Neural progenitor cell (in vitro differentiated cells): ENCODE results near the gene TSHZ2. TPM values are rescaled to one million over a fixed set of nuclear protein-coding genes. Genes with fewer than 3 reads are reported as not detected.

ENCODE experiments used
- DNase-seq: peaks from one replicate; pipeline ENCODE4 v3.0.0-alpha.2; 2016; ENCODE audit warnings: low spot score
- H2AFZ ChIP-seq: fragments of 200-600 bp; sonication (generic); replicated peaks from 2 replicates; pipeline ENCODE4 v1.6.1; 2016; ENCODE audit warnings: antibody characterized with exemption
- H3F3A ChIP-seq: fragments of 200-600 bp; sonication (generic); 2 replicates; pipeline ENCODE4 v1.6.1; 2016; ENCODE audit warnings: antibody characterized with exemption, low read depth
- H3K27ac ChIP-seq: fragments of 200-600 bp; sonication (generic); 2 replicates; pipeline ENCODE4 v1.5.1; 2016; ENCODE audit warnings: mild to moderate bottlenecking
- H3K27me3 ChIP-seq: fragments of 200-600 bp; sonication (generic); 2 replicates; pipeline ENCODE4 v1.6.1; 2016; ENCODE audit warnings: mild to moderate bottlenecking, moderate library complexity
- H3K36me3 ChIP-seq: fragments of 200-600 bp; sonication (generic); 2 replicates; pipeline ENCODE4 v1.5.1; 2016
- H3K4me1 ChIP-seq: fragments of 200-600 bp; sonication (generic); 2 replicates; pipeline ENCODE4 v1.6.1; 2016; ENCODE audit warnings: mixed run types
- H3K4me2 ChIP-seq: fragments of 200-600 bp; sonication (generic); 2 replicates; pipeline ENCODE4 v1.6.1; 2016
- H3K4me3 ChIP-seq: fragments of 200-600 bp; sonication (generic); 2 replicates; pipeline ENCODE4 v1.5.1; 2016
- H3K79me2 ChIP-seq: fragments of 200-600 bp; sonication (generic); 2 replicates; pipeline ENCODE4 v1.6.1; 2016; ENCODE audit warnings: low read depth
- H3K9ac ChIP-seq: fragments of 200-600 bp; sonication (generic); 2 replicates; pipeline ENCODE4 v1.6.1; 2016
- H3K9me3 ChIP-seq: fragments of 200-600 bp; sonication (generic); 2 replicates; pipeline ENCODE4 v1.5.1; 2016; ENCODE audit warnings: low read depth
- H4K20me1 ChIP-seq: fragments of 200-600 bp; sonication (generic); 2 replicates; pipeline ENCODE4 v1.6.1; 2016; ENCODE audit warnings: low read depth
- H3K27ac Mint-ChIP-seq: 3 replicates; pipeline ENCODE4 v1.8.0; 2021; ENCODE audit warnings: mixed read lengths
- H3K27me3 Mint-ChIP-seq: 2 replicates; pipeline ENCODE4 v1.8.0; 2022; ENCODE audit warnings: low read depth, mild to moderate bottlenecking, inconsistent platforms, moderate library complexity, mixed read lengths; ENCODE audit not compliant: insufficient read depth
- H3K36me3 Mint-ChIP-seq: 3 replicates; pipeline ENCODE4 v1.8.0; 2021; ENCODE audit warnings: mixed read lengths
- H3K4me1 Mint-ChIP-seq: 3 replicates; pipeline ENCODE4 v1.8.0; 2021; ENCODE audit warnings: mixed read lengths
- H3K4me3 Mint-ChIP-seq: 3 replicates; pipeline ENCODE4 v1.8.0; 2021; ENCODE audit warnings: mild to moderate bottlenecking, moderate library complexity, mixed read lengths
- H3K9me3 Mint-ChIP-seq: 3 replicates; pipeline ENCODE4 v1.8.0; 2020; ENCODE audit warnings: mixed read lengths
- EZH2 ChIP-seq: fragments of 200-600 bp; sonication (generic); IDR thresholded peaks from 2 replicates; pipeline ENCODE4 v1.6.1; 2017; ENCODE audit warnings: antibody characterized with exemption, mild to moderate bottlenecking, moderate library complexity
- EZH2phosphoT487 ChIP-seq: fragments of 200-600 bp; sonication (generic); IDR thresholded peaks from 2 replicates; pipeline ENCODE4 v1.6.1; 2017; ENCODE audit warnings: antibody characterized with exemption
- total RNA-seq: library from RNA; depleted of rRNA; stranded (reverse); fragments of >200 nt; gene quantifications from 2 replicates; pipeline ENCODE4 v1.2.3, GENCODE V29; 2015; ENCODE audit warnings: low replicate concordance
- TF ChIP-seq, protein P1 (sequence below): fragments of 200-600 bp; sonication (generic); IDR thresholded peaks from 2 replicates; pipeline ENCODE4 v1.5.1; 2017; ENCODE audit warnings: antibody characterized with exemption, mild to moderate bottlenecking

The TSHZ2 gene
- total RNA-seq, 1 donor from 2014 or later: 1.8 TPM

DNA sequence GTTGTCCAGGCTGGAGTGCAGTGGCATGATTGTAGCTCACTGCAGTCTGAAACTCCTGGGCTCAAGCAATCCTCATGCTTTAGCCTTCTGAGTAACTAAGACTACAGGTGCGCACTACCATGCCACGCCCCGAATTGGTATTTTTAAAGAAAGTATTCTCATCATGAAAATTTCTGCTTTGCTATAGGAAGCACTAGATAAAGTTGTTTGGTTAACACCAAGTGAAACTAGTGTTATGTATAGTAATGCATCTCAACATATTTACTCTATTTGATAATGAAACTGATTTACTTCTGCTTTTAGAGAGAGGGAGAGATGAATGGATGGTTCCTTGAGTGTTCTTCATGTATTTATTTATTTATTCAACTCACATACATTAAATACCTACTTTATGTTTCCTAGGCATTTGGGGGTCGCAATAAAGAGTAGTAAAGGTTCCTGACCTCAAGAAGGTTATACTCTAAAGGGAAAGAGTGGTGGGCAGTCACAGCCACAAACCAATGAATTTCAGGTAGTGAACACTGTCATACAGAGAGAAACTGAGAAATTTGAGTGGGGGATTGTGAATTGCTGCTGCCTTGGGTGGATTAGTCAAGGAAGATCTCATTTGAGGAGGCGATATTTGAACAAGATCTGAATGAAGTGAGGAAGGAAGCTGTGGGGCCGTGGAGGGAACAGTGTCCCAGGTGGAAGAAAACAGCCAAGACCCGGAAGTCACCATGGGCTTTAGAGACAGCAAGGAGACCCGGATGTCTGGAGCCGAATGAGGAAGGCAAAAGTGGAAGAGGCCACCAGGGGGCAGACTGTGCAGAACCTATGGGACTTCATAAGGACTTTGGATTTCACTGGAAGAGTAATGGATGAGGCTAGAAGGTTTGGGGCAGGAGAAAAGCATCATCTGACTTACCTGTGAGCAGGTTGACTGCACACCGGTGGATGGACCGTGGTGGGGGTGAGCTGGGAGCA lies 185.6 kb downstream of the TSHZ2 start:
- peak; percentile 72 for DNase-seq
- Histone ChIP-seq H2AFZ (no peak overlapping the region), H3K9me3 (no peaks in the 10 kb centered on the region), H3K4me1 (peaks cover 10% of the 10 kb centered on the region), H3K4me2 (no peak overlapping the region), H3K27me3 (no peaks in the 10 kb centered on the region), H3K36me3 (no peaks in the 10 kb centered on the region), H3K79me2 (no peaks in the 10 kb centered on the region), H3K27ac (no peak overlapping the region), H3K4me3 (no peak overlapping the region), H3F3A (no peaks in the 10 kb centered on the region), H3K9ac (no peak overlapping the region), H4K20me1 (no peaks in the 10 kb centered on the region)
- Mint-ChIP-seq H3K4me3 (no peak overlapping the region), H3K4me1 (peaks cover 6% of the 10 kb centered on the region), H3K27ac (no peak overlapping the region), H3K36me3 (no peaks in the 10 kb centered on the region), H3K9me3 (no peaks in the 10 kb centered on the region), H3K27me3 (peaks cover 5% of the 10 kb centered on the region)
- TF ChIP-seq EZH2 (no peak), EZH2phosphoT487 (no peak)
- TF ChIP-seq, protein P1, sequence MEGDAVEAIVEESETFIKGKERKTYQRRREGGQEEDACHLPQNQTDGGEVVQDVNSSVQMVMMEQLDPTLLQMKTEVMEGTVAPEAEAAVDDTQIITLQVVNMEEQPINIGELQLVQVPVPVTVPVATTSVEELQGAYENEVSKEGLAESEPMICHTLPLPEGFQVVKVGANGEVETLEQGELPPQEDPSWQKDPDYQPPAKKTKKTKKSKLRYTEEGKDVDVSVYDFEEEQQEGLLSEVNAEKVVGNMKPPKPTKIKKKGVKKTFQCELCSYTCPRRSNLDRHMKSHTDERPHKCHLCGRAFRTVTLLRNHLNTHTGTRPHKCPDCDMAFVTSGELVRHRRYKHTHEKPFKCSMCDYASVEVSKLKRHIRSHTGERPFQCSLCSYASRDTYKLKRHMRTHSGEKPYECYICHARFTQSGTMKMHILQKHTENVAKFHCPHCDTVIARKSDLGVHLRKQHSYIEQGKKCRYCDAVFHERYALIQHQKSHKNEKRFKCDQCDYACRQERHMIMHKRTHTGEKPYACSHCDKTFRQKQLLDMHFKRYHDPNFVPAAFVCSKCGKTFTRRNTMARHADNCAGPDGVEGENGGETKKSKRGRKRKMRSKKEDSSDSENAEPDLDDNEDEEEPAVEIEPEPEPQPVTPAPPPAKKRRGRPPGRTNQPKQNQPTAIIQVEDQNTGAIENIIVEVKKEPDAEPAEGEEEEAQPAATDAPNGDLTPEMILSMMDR: peak; percentile 69

DNA sequence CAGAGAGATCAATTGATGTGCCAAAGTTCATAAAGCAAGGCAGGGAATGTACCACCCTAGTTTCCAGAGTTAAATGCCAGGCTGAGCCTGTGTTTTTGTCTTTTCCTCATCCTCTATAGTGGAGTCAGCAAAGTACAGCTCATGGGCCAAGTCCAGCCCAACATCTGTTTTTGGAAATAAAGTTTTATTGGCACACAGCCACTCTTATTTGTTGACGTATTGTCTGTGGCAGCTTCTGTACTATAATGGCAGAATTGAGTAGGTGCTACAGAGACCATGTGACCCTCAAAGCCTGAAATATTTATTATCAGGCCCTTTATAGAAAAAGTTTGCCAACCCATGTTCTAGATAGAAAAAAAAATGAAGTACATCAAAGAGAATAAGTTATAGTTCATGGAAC lies 187.0 kb downstream of the TSHZ2 start:
- no peak overlapping the region for H3K4me2 ChIP-seq
- H3K4me1 ChIP-seq: peaks cover 13% of the 10 kb centered on the region
- H3K36me3 Mint-ChIP-seq: no peaks in the 10 kb centered on the region

DNA sequence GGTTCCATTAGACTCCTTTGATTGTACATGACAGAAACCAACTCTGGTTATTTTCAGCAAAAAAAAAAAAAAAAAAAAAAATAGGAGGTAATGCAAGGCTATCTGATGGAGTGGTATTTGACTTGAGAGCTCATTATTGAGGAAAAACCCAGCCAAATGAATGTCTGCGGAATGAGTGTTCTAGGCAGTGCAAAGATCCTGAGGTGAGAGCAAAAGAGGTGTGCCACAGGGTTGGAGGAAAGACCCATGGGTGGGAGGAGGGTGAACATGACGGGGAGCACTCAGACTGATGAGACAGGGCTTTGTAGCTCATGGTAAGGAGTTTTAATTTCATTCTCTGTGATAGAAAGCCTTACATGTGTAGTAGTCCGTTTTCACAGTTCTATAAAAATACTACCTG lies 188.9 kb downstream of the TSHZ2 start:
- Histone ChIP-seq H3K27me3 (no peaks in the 10 kb centered on the region), H3K9me3 (no peaks in the 10 kb centered on the region), H3F3A (no peaks in the 10 kb centered on the region), H3K27ac (no peak overlapping the region), H3K4me3 (no peak overlapping the region), H3K36me3 (no peaks in the 10 kb centered on the region), H3K4me2 (no peak overlapping the region), H4K20me1 (no peaks in the 10 kb centered on the region), H3K79me2 (no peaks in the 10 kb centered on the region), H3K4me1 (peaks cover 13% of the 10 kb centered on the region), H3K9ac (no peak overlapping the region), H2AFZ (no peak overlapping the region)
- Mint-ChIP-seq H3K4me3 (no peak overlapping the region), H3K27me3 (peaks cover 5% of the 10 kb centered on the region), H3K9me3 (no peaks in the 10 kb centered on the region), H3K36me3 (no peaks in the 10 kb centered on the region), H3K4me1 (peaks cover 9% of the 10 kb centered on the region), H3K27ac (no peak overlapping the region)
- DNase-seq: no peak
- TF ChIP-seq EZH2: no peak

More for the DNA sequence above, 187.0 kb downstream of the TSHZ2 start:
- Histone ChIP-seq H3K9ac (no peak overlapping the region), H2AFZ (no peak overlapping the region), H3F3A (no peaks in the 10 kb centered on the region), H3K9me3 (no peaks in the 10 kb centered on the region), H4K20me1 (no peaks in the 10 kb centered on the region), H3K27ac (no peak overlapping the region), H3K79me2 (no peaks in the 10 kb centered on the region), H3K4me3 (no peak overlapping the region), H3K27me3 (no peaks in the 10 kb centered on the region), H3K36me3 (no peaks in the 10 kb centered on the region)
- no peak for DNase-seq
- no peak overlapping the region for H3K4me3 Mint-ChIP-seq
- no peaks in the 10 kb centered on the region for H3K9me3 Mint-ChIP-seq
- H3K4me1 Mint-ChIP-seq: peaks cover 9% of the 10 kb centered on the region
- H3K27me3 Mint-ChIP-seq: peaks cover 5% of the 10 kb centered on the region
- TF ChIP-seq EZH2phosphoT487 (no peak), EZH2 (no peak)
- TF ChIP-seq, protein P1: no peak
- H3K27ac Mint-ChIP-seq: no peak overlapping the region

DNA sequence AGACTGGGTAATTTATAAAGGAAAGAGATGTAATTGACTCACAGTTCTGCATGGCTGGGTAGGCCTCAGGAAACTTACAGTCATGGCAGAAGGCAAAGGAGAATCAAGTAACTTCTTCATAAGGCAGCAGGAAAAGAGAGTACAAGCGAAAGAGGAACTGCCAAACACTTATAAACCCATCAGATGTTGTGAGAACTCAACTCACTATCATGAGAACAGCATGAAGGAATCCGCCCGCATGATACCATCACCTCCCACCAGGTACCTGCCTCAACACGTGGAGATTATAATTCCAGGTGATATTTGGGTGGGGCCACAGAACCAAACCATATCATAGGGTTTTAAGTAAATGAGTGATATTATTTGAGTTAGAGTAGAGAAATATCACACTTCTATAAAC lies 189.3 kb downstream of the TSHZ2 start:
- H3K4me3 ChIP-seq: no peak overlapping the region
- H3K4me2 ChIP-seq: no peak overlapping the region
- H3F3A ChIP-seq: no peaks in the 10 kb centered on the region
- Mint-ChIP-seq H3K27me3 (peaks cover 5% of the 10 kb centered on the region), H3K4me1 (peaks cover 9% of the 10 kb centered on the region), H3K36me3 (no peaks in the 10 kb centered on the region), H3K27ac (no peak overlapping the region), H3K4me3 (no peak overlapping the region), H3K9me3 (no peaks in the 10 kb centered on the region)
- DNase-seq: no peak
- no peaks in the 10 kb centered on the region for H4K20me1 ChIP-seq
- no peaks in the 10 kb centered on the region for H3K36me3 ChIP-seq
- no peak overlapping the region for H2AFZ ChIP-seq
- H3K9me3 ChIP-seq: no peaks in the 10 kb centered on the region
- H3K79me2 ChIP-seq: no peaks in the 10 kb centered on the region
- no peaks in the 10 kb centered on the region for H3K27me3 ChIP-seq
- H3K9ac ChIP-seq: no peak overlapping the region
- H3K4me1 ChIP-seq: peaks cover 13% of the 10 kb centered on the region
- TF ChIP-seq EZH2phosphoT487: no peak
- TF ChIP-seq, protein P1: no peak
- H3K27ac ChIP-seq: no peak overlapping the region
